HepG2 (cell line): ENCODE measurements around the gene CIBAR2. TPM values are rescaled to one million over a fixed set of nuclear protein-coding genes. Genes with fewer than 3 reads are reported as not detected.

Experiments
- ATAC-seq: fragments of 200-7000 bp; cut with Tn5 transposase; 3 replicates; pipeline ENCODE4 v1.9.1; 2020; ENCODE audit warnings: mild to moderate bottlenecking, moderate library complexity
- BruUV-seq: library from RNA; stranded (reverse); fragments of 400-500 nt; replicated peaks from 2 replicates; lab custom pipeline; 2021; lab: Mats Ljungman, UMichigan
- CTCF ChIA-PET: fragments of 300-600 bp; formaldehyde crosslinking; extraction: SDS; loops from one replicate; lab custom pipeline; 2021; ENCODE audit warnings: low total read pairs, inconsistent platforms, low intra/inter-chr PET ratio; lab: Yijun Ruan, JAX
- POLR2A ChIA-PET: fragments of 350-600 bp; sonication (Branson Sonifier 250); formaldehyde crosslinking; loops from one replicate; lab custom pipeline; 2020; ENCODE audit warnings: antibody characterized with exemption, inconsistent platforms; lab: Yijun Ruan, JAX
- DNase-seq: peaks from one replicate; pipeline ENCODE4 v3.0.0-alpha.2; 2015; ENCODE audit warnings: low spot score
- FAIRE-seq: peaks from 3 replicates; lab custom pipeline; 2011; peaks lifted over from hg19 to GRCh38; lab: Jason Lieb, UNC
- H2AFZ ChIP-seq: one replicate; pipeline ENCODE4 v1.6.1; 2011; ENCODE audit warnings: low read length, inconsistent platforms
- H3K27ac ChIP-seq: fragments of 300-600 bp; 3 replicates; pipeline ENCODE4 v1.8.0; 2011; ENCODE audit warnings: mixed run types, mild to moderate bottlenecking, mixed read lengths, low read length, inconsistent platforms; ENCODE audit not compliant: insufficient read depth; ENCODE audit errors: extremely low read length
- H3K27me3 ChIP-seq, 2 experiments: fragments of 200-600 bp in 1 of 2; 2 replicates in 1 of 2; 3 replicates in 1 of 2; pipeline versions ENCODE4 v1.6.0 to v1.8.0; 2011; ENCODE audit warnings: low read length in 2 of 2, mild to moderate bottlenecking in 2 of 2, moderate library complexity in 2 of 2, inconsistent platforms in 1 of 2; ENCODE audit not compliant: insufficient read depth in 2 of 2, control insufficient read depth in 1 of 2
- H3K36me3 ChIP-seq, 2 experiments: fragments of 200-600 bp in 1 of 2; replicated peaks in 1 of 2; 2 replicates in 1 of 2; 3 replicates in 1 of 2; pipeline versions ENCODE4 v1.5.1 to v1.8.0; 2011; ENCODE audit warnings: low read length in 2 of 2, inconsistent platforms in 1 of 2; ENCODE audit not compliant: insufficient read depth in 2 of 2, control insufficient read depth in 1 of 2
- H3K4me1 ChIP-seq: 2 replicates; pipeline ENCODE4 v1.5.1; 2012; ENCODE audit warnings: low read length, inconsistent platforms; ENCODE audit not compliant: insufficient read depth
- H3K4me2 ChIP-seq: 2 replicates; pipeline ENCODE4 v1.6.0; 2011; ENCODE audit warnings: low read depth, low read length, inconsistent platforms
- H3K4me3 ChIP-seq, 3 experiments: fragments of 200-600 bp in 1 of 3; sonication (generic), shearing (Covaris generic) in 1 of 3; replicated peaks in 1 of 3; 2 replicates each; pipeline ENCODE4 v1.5.1; 2011 to 2016; ENCODE audit warnings: low read length in 3 of 3, inconsistent platforms in 2 of 3, low read depth in 2 of 3, mild to moderate bottlenecking in 2 of 3, control low read depth in 1 of 3, mixed read lengths in 1 of 3; ENCODE audit not compliant: insufficient read depth in 1 of 3
- H3K79me2 ChIP-seq: one replicate; pipeline ENCODE4 v1.6.1; 2011; ENCODE audit warnings: low read length, inconsistent platforms; ENCODE audit not compliant: insufficient read depth
- H3K9ac ChIP-seq: 2 replicates; pipeline ENCODE4 v1.6.0; 2011; ENCODE audit warnings: mild to moderate bottlenecking, low read depth, low read length, inconsistent platforms; ENCODE audit not compliant: insufficient read depth
- H3K9me3 ChIP-seq: 2 replicates; pipeline ENCODE4 v1.5.1; 2012; ENCODE audit warnings: mild to moderate bottlenecking, low read length
- H4K20me1 ChIP-seq: 2 replicates; pipeline ENCODE4 v1.6.0; 2011; ENCODE audit warnings: inconsistent platforms, mild to moderate bottlenecking, low read length, moderate library complexity; ENCODE audit not compliant: insufficient read depth
- CC2D1A ChIP-seq: sonication (generic); formaldehyde crosslinking; IDR thresholded peaks from 2 replicates; pipeline ENCODE4 v1.8.1; 2023; ENCODE audit warnings: mild to moderate bottlenecking, missing genetic modification reagents
- DPF2 ChIP-seq: sonication (generic); formaldehyde crosslinking; IDR thresholded peaks from 2 replicates; pipeline ENCODE4 v1.4.0; 2020; ENCODE audit warnings: mild to moderate bottlenecking, low read depth, missing genetic modification reagents, borderline replicate concordance
- ERF ChIP-seq: IDR thresholded peaks from 2 replicates; pipeline ENCODE4 v1.6.1; 2018; ENCODE audit warnings: missing biosample characterization, missing genetic modification reagents
- FOXP1 ChIP-seq, 2 experiments: fragments of 450-650 bp in 1 of 2; IDR thresholded peaks; 2 replicates each; pipeline ENCODE4 v1.6.1; 2017 to 2018; ENCODE audit warnings: antibody characterized with exemption in 1 of 2
- HDAC6 ChIP-seq: fragments of 200-600 bp; sonication (generic); IDR thresholded peaks from 2 replicates; pipeline ENCODE4 v1.7.0; 2017; ENCODE audit warnings: mild to moderate bottlenecking, antibody characterized with exemption, low read length, low read depth
- ISX ChIP-seq: sonication (generic); formaldehyde crosslinking; conservative IDR thresholded peaks from 2 replicates; pipeline ENCODE4 v1.5.0; 2020; ENCODE audit warnings: missing genetic modification reagents
- KDM5B ChIP-seq: sonication (generic); formaldehyde crosslinking; IDR thresholded peaks from 2 replicates; pipeline ENCODE4 v1.4.0; 2020; ENCODE audit warnings: missing genetic modification reagents, mild to moderate bottlenecking, borderline replicate concordance
- MBNL3 ChIP-seq: fragments of 250-450 bp; sonication (Bioruptor Pico); conservative IDR thresholded peaks from 2 replicates; pipeline ENCODE4 v1.8.0; 2022; ENCODE audit warnings: mild to moderate bottlenecking, inconsistent platforms
- MED8 ChIP-seq: sonication (generic); formaldehyde crosslinking; IDR thresholded peaks from 2 replicates; pipeline ENCODE4 v1.8.1; 2023; ENCODE audit warnings: mild to moderate bottlenecking, missing genetic modification reagents; ENCODE audit not compliant: insufficient replicate concordance
- PHF20 ChIP-seq: sonication (generic); formaldehyde crosslinking; IDR thresholded peaks from 2 replicates; pipeline ENCODE4 v1.5.0; 2020; ENCODE audit warnings: mild to moderate bottlenecking, missing genetic modification reagents
- RNF2 ChIP-seq: fragments of 450-650 bp; conservative IDR thresholded peaks from 2 replicates; pipeline ENCODE4 v1.6.1; 2016; ENCODE audit warnings: low read depth
- TCF12 ChIP-seq, 2 experiments: fragments of 450-650 bp in 1 of 2; sonication (generic) in 1 of 2; formaldehyde crosslinking in 1 of 2; IDR thresholded peaks; 2 replicates each; pipeline versions ENCODE4 v1.6.1 to v1.8.0; 2017 to 2022; ENCODE audit warnings: antibody characterized with exemption in 1 of 2, mild to moderate bottlenecking in 1 of 2, missing genetic modification reagents in 1 of 2, moderate library complexity in 1 of 2
- YEATS4 ChIP-seq: sonication (generic); formaldehyde crosslinking; IDR thresholded peaks from 2 replicates; pipeline ENCODE4 v1.4.0; 2020; ENCODE audit warnings: missing genetic modification reagents, borderline replicate concordance
- ZFY ChIP-seq: sonication (generic); formaldehyde crosslinking; IDR thresholded peaks from 2 replicates; pipeline ENCODE4 v1.4.0; 2020; ENCODE audit warnings: missing genetic modification reagents
- ZNF224 ChIP-seq: sonication (generic); formaldehyde crosslinking; IDR thresholded peaks from 2 replicates; pipeline ENCODE4 v1.5.0; 2020; ENCODE audit warnings: mild to moderate bottlenecking, missing genetic modification reagents
- ZNF33A ChIP-seq: sonication (generic); formaldehyde crosslinking; IDR thresholded peaks from 2 replicates; pipeline ENCODE4 v1.5.1; 2020; ENCODE audit warnings: missing genetic modification reagents, mild to moderate bottlenecking, moderate library complexity, borderline replicate concordance
- ZNF724P ChIP-seq: sonication (generic); formaldehyde crosslinking; IDR thresholded peaks from 2 replicates; pipeline ENCODE4 v1.8.0; 2022; ENCODE audit warnings: missing genetic modification reagents, borderline replicate concordance
- ZNF749 ChIP-seq: sonication (generic); formaldehyde crosslinking; IDR thresholded peaks from 2 replicates; pipeline ENCODE4 v1.8.0; 2022; ENCODE audit warnings: mild to moderate bottlenecking, missing genetic modification reagents, moderate library complexity, borderline replicate concordance
- ZNF776 ChIP-seq: sonication (generic); formaldehyde crosslinking; IDR thresholded peaks from 2 replicates; pipeline ENCODE4 v1.4.0; 2020; ENCODE audit warnings: mild to moderate bottlenecking, missing genetic modification reagents
- WGBS: methylation state at CpG from one replicate; pipeline ENCODE4 v1.1.6; 2017; ENCODE audit warnings: low lambda C conversion rate; 5-methylcytosine and 5-hydroxymethylcytosine counted together
- in situ Hi-C: cut with HindIII; loops from 2 replicates; pipeline ENCODE4 v1.10.0; 2017; ENCODE audit warnings: low pct_unique_long_range_greater_than_20kb; ENCODE audit not compliant: extremely low pct_ligation_motif_present
- intact Hi-C: fragments of 100-400 bp; cut with micrococcal nuclease; formaldehyde crosslinking; loops from one replicate; pipeline ENCODE4 v1.10.0; 2022; ENCODE audit not compliant: unreplicated experiment
- polyA plus RNA-seq, 8 experiments: library from polyadenylated mRNA; depleted of rRNA in 3 of 8; stranded (reverse) in 7 of 8; unstranded in 1 of 8; fragments of >200 nt; fragmentation: Illumina TruSeq in 4 of 8; extraction: Trizol in 4 of 8; gene quantifications; 2 replicates each; pipeline versions ENCODE4 v1.2.1 to v1.2.3, GENCODE V29; 2011 to 2016; ENCODE audit warnings: low read depth in 4 of 8, missing spikeins in 1 of 8, mixed read lengths in 1 of 8; ENCODE audit not compliant: insufficient read depth in 1 of 8
- total RNA-seq, 5 experiments: library from RNA; depleted of rRNA; stranded (reverse); fragments of >200 nt; fragmentation: Illumina TruSeq; extraction: Trizol; gene quantifications; 2 replicates each; pipeline ENCODE4 v1.2.3, GENCODE V29; 2016; ENCODE audit warnings: low read depth in 1 of 5
- TF ChIP-seq, protein P1 (sequence below): IDR thresholded peaks from 2 replicates; pipeline ENCODE4 v1.6.1; 2016; ENCODE audit warnings: low read depth, missing genetic modification reagents, missing compliant biosample characterization

CIBAR2 gene
- total and polyA plus RNA-seq, 2 of the 13 experiments (the other 11 are each of a cell fraction or from before 2014, with no cell fraction given), result not detected

DNA sequence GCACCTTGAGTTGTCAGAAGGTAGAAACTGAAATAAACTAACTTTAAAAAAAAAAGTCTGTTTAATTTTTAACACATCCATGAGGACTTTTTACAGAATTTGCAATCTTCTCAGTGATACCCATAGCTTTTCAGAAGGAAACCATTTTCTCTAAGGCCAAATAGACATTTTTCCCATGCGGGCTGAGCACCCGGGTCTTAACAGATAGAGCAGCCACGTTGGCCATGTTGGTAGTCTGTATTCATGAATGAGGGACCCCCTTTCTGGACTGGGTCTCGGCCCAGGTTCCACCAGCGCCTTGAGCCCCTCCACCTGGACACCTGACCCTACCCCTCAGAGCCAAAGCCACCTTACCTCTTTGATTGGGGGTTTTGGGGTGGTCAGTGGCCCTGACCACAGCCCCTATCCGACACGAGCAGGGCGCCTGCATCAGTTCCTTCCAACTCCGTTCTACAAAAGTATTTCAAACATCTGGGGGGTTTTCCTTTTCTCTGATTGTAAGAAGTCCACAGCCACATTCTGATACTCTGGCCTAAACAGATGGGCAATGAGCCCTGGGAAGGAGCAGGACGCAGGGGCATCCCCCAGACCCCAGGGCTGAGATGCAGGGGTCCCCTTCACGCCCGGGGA, 18.0 kb downstream of the CIBAR2 start (continued):
- TF ChIP-seq FOXP1 (IDR thresholded peaks at IDR 0.05) (no peak), FOXP1 (CRISPR knock-in tag; IDR thresholded peaks at IDR 0.05) (no peak), MBNL3 (CRISPR knock-in tag) (no peak)

DNA sequence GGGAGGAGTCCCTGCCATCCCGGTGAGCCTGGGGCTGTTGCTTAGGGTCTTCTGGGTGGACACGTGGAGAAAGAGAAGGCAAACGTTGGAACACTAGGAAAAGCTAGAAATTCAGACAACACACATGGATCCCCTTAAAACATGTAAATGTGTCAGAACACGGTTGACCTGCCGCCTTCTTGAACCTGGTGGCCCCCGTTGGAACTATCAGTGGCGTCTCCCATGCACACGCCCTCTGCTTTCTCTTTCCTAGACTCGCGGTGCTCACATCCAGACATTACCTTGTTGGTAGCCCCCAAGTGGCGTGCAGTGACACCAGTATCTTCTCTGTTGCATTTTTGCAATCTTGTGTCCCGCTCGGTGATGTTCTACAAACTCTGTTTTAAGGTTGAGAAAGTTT, 18.6 kb downstream of the CIBAR2 start:
- Histone ChIP-seq H3K27me3 (peaks cover 16 to 93% of the 10 kb centered on the region in 2 experiments; a peak in 4 of 5 replicates), H3K4me2 (no peak overlapping the region), H3K4me1 (no peaks in the 10 kb centered on the region; the same call in 1 of the 2 replicates), H3K79me2 (no peaks in the 10 kb centered on the region), H3K27ac (no peak overlapping the region), H3K4me3 (no peak overlapping the region), H3K36me3 (no peaks in the 10 kb centered on the region), H2AFZ (no peak overlapping the region), H3K9me3 (no peaks in the 10 kb centered on the region), H4K20me1 (no peaks in the 10 kb centered on the region), H3K9ac (no peak overlapping the region)
- ATAC-seq (peak; percentile 27; the same call in 2 of the 3 replicates), FAIRE-seq (no peak), DNase-seq (no peak)
- ChIA-PET POLR2A (no interaction called here), CTCF (no interaction called here)
- in situ Hi-C loops, result no loop called here
- BruUV-seq, result no TSS peak
- WGBS, result 22% methylated on average over 13 of the region's 13 CpGs
- intact Hi-C loops, result no loop called here
- TF ChIP-seq PHF20 (CRISPR knock-in tag) (no peak), ISX (CRISPR knock-in tag) (no peak), KDM5B (CRISPR knock-in tag) (no peak), ERF (no peak), YEATS4 (no peak), ZNF776 (no peak), ZNF724P (CRISPR knock-in tag) (no peak), HDAC6 (no peak), ZNF33A (CRISPR knock-in tag) (no peak), CC2D1A (CRISPR knock-in tag) (no peak), DPF2 (CRISPR knock-in tag) (no peak), ZNF749 (no peak), MED8 (CRISPR knock-in tag) (no peak), ZFY (no peak), TCF12 (IDR thresholded peaks at IDR 0.05) (no peak), TCF12 (CRISPR knock-in tag; IDR thresholded peaks at IDR 0.05) (no peak), ZNF224 (no peak), RNF2 (no peak)
- TF ChIP-seq, protein P1, sequence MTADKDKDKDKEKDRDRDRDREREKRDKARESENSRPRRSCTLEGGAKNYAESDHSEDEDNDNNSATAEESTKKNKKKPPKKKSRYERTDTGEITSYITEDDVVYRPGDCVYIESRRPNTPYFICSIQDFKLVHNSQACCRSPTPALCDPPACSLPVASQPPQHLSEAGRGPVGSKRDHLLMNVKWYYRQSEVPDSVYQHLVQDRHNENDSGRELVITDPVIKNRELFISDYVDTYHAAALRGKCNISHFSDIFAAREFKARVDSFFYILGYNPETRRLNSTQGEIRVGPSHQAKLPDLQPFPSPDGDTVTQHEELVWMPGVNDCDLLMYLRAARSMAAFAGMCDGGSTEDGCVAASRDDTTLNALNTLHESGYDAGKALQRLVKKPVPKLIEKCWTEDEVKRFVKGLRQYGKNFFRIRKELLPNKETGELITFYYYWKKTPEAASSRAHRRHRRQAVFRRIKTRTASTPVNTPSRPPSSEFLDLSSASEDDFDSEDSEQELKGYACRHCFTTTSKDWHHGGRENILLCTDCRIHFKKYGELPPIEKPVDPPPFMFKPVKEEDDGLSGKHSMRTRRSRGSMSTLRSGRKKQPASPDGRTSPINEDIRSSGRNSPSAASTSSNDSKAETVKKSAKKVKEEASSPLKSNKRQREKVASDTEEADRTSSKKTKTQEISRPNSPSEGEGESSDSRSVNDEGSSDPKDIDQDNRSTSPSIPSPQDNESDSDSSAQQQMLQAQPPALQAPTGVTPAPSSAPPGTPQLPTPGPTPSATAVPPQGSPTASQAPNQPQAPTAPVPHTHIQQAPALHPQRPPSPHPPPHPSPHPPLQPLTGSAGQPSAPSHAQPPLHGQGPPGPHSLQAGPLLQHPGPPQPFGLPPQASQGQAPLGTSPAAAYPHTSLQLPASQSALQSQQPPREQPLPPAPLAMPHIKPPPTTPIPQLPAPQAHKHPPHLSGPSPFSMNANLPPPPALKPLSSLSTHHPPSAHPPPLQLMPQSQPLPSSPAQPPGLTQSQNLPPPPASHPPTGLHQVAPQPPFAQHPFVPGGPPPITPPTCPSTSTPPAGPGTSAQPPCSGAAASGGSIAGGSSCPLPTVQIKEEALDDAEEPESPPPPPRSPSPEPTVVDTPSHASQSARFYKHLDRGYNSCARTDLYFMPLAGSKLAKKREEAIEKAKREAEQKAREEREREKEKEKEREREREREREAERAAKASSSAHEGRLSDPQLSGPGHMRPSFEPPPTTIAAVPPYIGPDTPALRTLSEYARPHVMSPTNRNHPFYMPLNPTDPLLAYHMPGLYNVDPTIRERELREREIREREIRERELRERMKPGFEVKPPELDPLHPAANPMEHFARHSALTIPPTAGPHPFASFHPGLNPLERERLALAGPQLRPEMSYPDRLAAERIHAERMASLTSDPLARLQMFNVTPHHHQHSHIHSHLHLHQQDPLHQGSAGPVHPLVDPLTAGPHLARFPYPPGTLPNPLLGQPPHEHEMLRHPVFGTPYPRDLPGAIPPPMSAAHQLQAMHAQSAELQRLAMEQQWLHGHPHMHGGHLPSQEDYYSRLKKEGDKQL (CRISPR knock-in tag), result no peak
